Hepatic stellate cell (primary cell): ENCODE measurements around the gene LSM5.
A peak's percentile ranks its signal among the peaks of the same experiment; 100 is the strongest.

ENCODE experiments used
- DNase-seq: peaks from one replicate; pipeline ENCODE4 v3.0.0; 2011; ENCODE audit warnings: low spot score

The LSM5 gene

GRCh38 chr7:32490127-32490796 lies at the start of gene LSM5:
Gene LSM5 (minus strand): TSS chr7:32490380. CDS start chr7:32490365, 15 bp downstream.
- peak; percentile 77 for DNase-seq

DNA sequence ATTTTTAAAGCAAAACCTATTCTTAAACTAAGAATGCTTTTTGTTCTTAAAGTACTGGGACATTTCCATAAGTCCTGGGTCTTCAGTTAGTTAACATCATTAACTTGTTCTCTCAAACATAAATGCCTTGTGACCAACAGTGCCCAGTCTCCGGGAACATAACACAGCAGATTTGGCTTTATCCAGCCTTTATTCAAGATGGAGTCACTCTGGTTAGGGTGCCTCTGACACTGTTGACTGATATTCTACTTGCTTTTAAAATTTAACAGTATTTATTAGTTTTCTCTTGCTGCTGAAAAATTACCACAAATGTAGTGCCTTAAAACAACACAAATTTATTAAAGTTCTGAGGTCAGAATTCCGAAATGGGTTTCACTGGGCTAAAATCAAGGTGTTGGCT lies 49.2 kb upstream of the LSM5 start:
- no peak for DNase-seq

DNA sequence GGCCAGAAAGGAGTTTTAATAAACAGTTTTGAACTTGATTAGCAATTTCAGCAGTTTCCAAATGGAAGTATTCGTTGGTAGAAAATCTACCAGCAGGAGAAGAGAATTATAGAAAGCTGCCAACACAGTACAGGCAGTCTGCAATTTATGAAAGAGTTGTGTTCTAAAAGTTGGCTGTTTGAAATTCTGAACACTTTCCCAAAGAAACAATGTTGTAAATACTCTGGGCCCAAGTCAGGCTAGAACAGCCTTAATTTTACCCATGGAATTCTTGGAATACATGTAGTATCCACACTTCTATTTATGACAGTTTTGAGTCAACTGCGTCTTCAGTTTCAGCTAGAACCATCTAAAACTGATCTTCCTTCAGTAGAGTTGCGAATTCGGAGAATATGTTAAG lies 47.6 kb upstream of the LSM5 start:
- DNase-seq, result no peak

DNA sequence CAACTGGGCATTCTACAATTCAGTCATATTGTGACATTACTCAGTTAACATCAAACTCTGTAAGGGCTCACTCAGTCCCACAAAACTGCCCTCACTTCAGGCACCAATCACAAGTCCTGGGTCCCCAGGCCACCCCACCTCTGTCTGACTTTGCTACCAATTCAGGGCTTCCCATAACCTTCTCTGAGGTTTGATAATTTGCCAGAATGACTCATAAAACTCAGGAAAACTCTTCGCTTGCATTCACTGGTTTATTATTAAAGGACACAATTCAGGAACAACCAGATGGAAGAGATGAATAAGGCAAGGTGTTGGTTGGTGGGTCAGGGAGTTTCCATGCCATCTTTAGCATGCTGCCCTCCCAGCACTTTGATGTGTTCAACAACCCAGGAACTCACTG lies 46.4 kb upstream of the LSM5 start:
- peak; percentile 32 for DNase-seq

DNA sequence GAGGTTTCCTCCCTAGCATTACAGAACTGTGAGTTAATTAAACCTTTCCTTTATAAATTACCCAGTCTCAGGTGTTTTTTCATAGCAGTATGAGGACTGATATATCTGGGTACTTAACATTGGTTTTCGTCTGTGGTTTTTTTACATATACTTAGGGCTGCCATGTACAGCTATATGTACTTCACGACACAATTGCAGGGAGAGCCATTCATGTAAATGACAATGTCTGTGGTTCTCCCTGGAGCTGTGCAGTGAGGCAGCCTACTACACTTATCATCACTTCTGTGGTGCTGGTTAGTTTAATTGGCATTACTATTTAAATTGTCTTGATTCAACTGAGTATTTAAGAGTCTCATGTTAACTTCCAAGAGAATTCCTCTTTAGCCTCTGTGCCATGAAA lies 45.8 kb upstream of the LSM5 start:
- DNase-seq, result no peak

- no peak for DNase-seq
These were observed 45.1 kb upstream of the LSM5 start for GRCh38 chr7:32535162-32535702.

DNA sequence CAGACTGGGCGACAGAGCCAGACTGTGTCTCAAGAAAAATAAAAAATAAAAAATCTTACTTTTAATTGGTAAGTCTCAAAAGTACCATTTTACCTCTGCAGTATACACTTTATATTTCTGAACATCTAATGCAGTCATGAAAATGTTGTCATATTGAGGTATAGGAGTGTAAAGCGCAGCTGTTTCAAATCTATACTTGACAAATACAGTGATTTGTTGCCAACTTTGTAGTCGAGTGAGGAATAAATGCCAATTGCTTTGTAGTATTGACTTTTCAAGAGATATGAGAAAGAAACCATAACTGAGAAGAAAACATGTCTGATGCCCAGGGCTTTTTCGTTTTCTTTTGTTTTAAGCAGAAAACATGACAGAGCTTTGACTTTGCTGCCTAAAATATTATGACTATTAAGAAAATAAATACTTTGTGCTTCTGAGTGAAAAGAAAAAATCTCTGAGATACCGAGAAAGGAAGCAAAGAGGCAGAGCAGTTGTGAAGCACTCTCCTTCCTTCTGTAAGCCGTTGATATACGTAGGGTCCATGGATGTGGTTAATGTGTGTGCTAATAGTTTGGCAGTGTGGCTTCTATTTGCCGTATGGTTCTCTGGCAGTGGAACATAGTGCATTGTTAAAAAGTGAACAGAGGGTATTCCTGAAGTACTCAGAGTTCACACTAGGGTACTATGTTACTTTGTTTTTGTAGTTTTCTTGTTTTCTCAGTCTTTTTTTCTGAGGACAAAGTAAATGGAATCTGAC lies 43.3 kb upstream of the LSM5 start:
- DNase-seq, result no peak

GRCh38 chr7:32532716-32533115 lies 42.5 kb upstream of the LSM5 start:
- DNase-seq, result no peak

DNA sequence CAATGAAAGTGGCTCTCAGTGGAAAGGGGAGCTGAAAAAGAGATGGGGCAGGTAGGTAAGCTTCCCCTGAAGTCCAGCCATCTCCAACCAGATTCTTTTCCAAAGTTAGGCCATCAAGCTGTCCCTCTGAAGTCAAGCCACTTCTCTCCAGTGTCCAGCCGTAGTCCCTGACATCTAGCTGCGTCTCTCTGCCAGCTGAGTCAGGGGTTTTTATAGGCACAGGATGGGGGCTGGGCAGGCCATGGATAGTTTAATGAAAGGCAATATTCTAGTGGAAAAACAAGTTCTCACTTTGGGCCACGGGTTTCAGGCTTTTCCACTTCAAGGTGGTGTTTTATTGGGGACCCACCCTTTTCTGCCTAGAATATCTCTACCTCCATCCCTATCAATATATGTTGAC lies 41.9 kb upstream of the LSM5 start:
- DNase-seq, result no peak

DNA sequence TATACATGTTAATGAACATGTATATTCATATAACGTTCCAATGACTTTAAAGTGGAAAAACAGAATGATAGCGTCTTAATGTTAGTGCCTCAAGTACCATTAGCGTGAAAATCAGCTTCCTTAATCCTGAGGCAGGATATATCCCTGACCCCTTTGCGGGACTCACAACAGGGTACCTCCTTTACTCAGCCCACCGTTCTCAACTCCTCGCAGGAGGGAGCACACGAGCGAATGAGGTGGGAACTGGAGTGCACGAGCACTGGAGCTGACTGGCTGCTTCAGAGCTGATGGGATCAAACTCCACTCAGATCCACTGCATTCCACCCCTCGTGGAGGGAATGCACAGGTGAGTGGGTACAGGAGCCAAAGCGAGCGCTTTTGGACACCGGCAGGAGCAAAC lies 41.2 kb upstream of the LSM5 start:
- DNase-seq, result no peak

GRCh38 chr7:32525839-32526238 lies 35.7 kb upstream of the LSM5 start:
- DNase-seq, result no peak

DNA sequence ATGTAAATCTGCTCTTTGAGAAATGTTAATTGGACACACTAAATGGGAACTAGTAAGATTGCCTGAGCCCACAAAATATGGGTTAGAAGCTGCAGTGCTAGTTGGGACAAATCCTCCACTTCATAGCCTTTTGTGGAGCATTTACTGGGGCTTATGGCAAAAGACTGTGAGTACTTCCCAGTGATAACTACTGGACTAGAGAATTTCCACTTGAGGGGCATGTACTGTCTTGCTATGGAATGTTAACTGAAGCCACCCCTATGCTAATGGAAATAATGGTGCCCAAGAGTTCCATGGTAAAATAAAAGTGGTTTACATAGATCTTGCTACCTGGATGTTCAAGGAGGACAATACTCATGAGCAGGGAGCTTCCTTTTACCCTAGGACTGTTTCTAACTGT lies 34.5 kb upstream of the LSM5 start:
- no peak for DNase-seq

DNA sequence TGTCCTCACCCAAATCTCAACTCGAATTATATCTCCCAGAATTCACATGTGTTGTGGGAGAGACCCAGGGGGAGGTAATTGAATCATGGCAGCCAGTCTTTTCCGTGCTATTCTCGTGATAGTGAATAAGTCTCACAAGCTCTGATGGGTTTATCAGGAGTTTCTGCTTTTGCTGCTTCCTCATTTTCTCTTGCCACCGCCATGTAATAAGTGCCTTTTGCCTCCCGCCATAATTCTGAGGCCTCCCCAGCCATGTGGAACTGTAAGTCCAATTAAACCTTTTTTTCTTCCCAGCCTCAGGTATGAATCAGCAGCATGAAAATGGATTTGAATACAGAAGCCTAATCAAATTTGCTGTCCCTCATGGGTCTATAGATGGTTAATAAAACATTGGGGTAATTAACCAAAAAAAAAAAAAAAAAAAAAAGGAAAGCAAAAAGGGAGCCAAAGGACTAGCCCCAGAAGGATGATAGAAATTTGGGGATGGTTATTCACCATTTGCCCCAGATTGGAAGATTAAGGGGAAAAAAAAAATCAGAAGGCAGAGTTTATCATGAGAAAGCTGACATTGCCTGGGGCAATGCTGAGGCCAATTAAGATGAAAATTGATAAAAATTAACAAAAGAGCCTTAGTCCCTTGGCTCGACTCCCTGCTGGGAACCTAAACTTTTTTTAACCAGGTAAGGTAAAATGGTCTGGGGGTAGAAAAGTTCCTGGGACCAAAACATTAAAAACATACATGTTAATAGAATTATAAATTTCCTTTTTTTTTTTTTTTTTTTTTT lies 32.8 kb upstream of the LSM5 start:
- DNase-seq, result no peak

GRCh38 chr7:32519763-32520162 lies 29.6 kb upstream of the LSM5 start:
- no peak for DNase-seq

GRCh38 chr7:32518534-32519140 lies 28.5 kb upstream of the LSM5 start:
- no peak for DNase-seq

- no peak for DNase-seq
These were observed 26.4 kb upstream of the LSM5 start for GRCh38 chr7:32516551-32517100.

GRCh38 chr7:32515890-32516550 lies 25.8 kb upstream of the LSM5 start:
- no peak for DNase-seq

DNA sequence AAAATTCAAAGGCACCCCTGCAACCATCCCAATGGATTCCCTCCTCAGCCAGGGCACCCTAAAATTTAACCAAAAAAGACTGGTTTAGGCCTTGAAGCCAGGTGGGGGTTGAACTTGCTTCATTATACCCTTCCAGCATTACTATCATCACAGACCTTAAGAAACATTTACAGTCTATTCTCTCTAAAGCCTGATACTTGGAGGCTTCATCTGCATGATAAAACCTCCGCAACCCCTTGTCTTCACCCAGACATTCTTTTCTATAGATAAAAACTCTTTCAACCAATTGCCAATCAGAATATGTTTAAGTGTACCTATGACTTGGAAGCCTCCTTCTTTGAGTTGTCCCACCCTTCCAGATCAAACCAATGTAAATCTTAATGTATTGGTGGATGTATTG lies 23.0 kb upstream of the LSM5 start:
- no peak for DNase-seq

DNA sequence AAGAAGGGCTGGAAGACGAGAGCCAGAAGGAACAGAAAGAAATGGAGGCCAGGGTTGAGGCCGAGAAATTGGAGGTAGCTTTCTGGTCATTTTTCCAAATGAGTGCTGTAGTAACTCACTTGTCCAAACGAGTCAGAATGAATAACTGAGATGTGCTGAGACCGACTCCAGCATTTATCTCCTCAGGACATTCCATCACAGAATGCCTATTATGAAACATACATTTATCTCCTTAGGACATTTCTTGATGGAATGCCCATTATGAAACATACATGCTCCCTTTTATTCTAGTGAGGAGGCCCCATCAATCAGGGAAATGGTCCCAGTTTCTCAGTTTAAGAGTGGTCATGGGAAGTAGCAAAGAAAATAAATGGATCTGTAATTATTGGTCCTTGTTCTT lies 21.6 kb upstream of the LSM5 start:
- DNase-seq, result no peak

DNA sequence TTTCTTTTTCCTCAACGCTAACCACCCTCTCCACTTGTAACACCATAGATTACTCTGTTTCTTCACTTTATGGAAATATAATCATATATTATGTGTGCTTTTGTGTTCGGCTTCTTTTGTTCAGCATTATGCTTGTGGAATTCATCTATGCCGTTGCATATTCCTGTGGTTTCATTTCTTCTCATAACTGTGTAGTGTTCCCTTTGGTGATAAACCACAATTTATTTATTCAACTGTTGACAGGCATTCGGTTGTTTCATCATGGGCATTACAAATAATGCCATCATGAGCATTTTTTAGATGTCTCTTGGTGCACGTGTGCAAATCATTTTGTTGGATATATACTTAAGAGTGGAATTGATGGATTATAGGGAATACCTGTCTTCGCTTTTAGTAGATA lies 17.2 kb upstream of the LSM5 start:
- DNase-seq, result no peak

DNA sequence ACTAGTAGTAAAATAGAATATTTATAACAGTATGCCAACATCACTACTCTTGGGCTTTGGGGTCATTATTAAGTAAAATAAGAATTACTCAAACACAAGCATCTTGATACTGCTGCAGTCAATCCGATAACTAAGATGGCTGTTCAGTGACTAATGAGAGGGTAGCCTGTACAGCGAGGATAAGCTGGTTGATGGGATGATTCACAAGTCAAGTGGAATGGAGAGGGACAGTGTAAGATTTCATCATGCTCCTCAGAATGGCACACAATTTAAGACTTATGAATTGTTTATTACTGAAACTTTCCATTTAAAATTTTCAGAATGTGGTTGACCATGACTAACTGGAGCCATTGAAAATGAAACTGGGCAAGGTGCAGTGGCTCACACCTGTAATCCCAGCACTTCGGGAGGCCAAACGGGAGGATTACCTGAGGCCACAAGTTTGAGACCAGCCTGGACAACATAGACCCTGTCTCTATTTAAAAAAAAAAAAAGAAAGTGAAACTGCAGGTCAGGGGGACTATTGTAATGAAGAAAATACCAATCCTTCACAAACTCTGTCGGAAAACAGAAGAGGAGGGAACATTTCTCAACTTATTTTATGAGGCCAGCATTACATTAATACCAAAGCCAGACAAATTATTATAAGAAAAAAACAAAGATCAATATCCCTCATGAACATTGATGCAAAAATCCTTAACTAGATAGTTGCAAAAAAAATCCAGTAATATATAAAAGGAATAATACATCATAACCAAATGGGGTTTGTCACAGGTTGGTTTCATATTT lies 16.3 kb upstream of the LSM5 start:
- DNase-seq, result peak; percentile 43
